ENCODE measurements around the gene SNX33. TPM values are rescaled to one million over a fixed set of nuclear protein-coding genes. Genes with fewer than 3 reads are reported as not detected.
A peak's percentile ranks its signal among the peaks of the same experiment; 100 is the strongest.

SNX33 gene
- polyA plus RNA-seq, 4 donors: 11.0 to 19.8 (median 15.2) TPM

DNA sequence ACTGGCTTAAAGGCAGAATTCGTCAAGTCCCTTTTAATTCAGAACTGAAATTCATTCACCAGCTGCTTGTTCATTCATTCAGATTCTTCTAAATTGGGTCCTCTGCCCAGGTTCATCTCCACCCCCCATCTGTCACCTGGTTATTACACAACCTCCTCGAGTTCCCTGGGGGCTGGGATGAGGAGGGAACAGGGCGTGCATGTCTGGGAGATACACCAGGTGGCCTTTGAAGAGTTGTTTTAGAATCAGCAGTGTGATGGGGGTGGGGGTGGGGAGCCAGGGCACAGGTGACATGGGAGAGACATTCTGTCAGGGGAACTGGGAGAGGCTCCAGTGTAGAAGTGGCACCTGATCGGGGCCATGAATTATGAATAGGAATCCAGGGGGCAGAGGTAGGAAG, 8.2 kb downstream of the SNX33 start:
- no peak overlapping the region for H3K4me3 ChIP-seq (ENCODE audit: low read depth in 1 of 3, low read length in 3 of 3)
- FAIRE-seq (no peak), DNase-seq (no peak)
- H3K27me3 ChIP-seq (ENCODE audit: control insufficient read depth in 3 of 3, insufficient read depth in 3 of 3, low read length in 3 of 3): no peaks in the 10 kb centered on the region
- no peak overlapping the region for H3K27ac ChIP-seq (ENCODE audit: low read depth in 1 of 3, low read length in 2 of 3)
- H3K9me3 ChIP-seq (ENCODE audit: control insufficient read depth in 2 of 2, insufficient read depth in 1 of 2, low read depth in 1 of 2, low read length in 1 of 2): no peaks in the 10 kb centered on the region
- H3K36me3 ChIP-seq (ENCODE audit: control insufficient read depth in 3 of 3, insufficient read depth in 2 of 3, low read depth in 1 of 3, low read length in 3 of 3): peaks cover 0 to 88% (median 8%) of the 10 kb centered on the region in 3 donors
- 23 to 60% (median 38%) methylated on average over 4 of the region's 4 CpGs for WGBS, 3 donors
- peaks cover 4 to 44% (median 4%) of the 10 kb centered on the region in 3 donors for H3K4me1 ChIP-seq (ENCODE audit: control insufficient read depth in 3 of 3, insufficient read depth in 2 of 3, low read depth in 1 of 3, low read length in 2 of 3)

DNA sequence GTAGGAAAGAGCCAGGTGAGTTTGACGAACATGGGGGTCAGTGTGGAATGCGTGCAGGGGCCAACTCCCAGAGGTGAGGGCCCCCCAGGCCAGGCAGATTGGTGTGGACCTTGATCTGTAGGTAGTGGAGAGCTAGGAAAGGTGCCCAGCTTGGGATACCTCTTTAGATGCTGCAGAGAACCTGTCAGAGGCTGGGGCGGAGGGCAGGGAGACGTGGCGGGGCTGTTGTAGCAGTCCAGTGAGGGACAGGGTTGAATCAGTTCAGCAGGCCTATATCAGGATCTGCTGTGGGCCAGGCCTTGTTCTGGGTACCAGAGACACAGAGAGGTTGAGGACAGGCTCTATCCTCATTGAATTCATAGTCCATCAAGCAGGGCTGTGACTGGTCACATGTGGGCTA, 8.6 kb downstream of the SNX33 start:
- no peak for DNase-seq
- WGBS, 3 donors: 73 to 91% (median 91%) methylated on average over 5 of the region's 5 CpGs
- Histone ChIP-seq H3K36me3 (ENCODE audit: control insufficient read depth in 3 of 3, insufficient read depth in 2 of 3, low read depth in 1 of 3, low read length in 3 of 3) (peaks cover 0 to 85% (median 8%) of the 10 kb centered on the region in 3 donors), H3K27ac (ENCODE audit: low read depth in 1 of 3, low read length in 2 of 3) (no peak overlapping the region), H3K9me3 (ENCODE audit: control insufficient read depth in 2 of 2, insufficient read depth in 1 of 2, low read depth in 1 of 2, low read length in 1 of 2) (no peaks in the 10 kb centered on the region), H3K27me3 (ENCODE audit: control insufficient read depth in 3 of 3, insufficient read depth in 3 of 3, low read length in 3 of 3) (no peaks in the 10 kb centered on the region), H3K4me3 (ENCODE audit: low read depth in 1 of 3, low read length in 3 of 3) (no peak overlapping the region), H3K4me1 (ENCODE audit: control insufficient read depth in 3 of 3, insufficient read depth in 2 of 3, low read depth in 1 of 3, low read length in 2 of 3) (peaks cover 0 to 43% (median 4%) of the 10 kb centered on the region in 3 donors)
- no peak for FAIRE-seq

GRCh38 chr15:75656813-75657212, 9.1 kb downstream of the SNX33 start:
- H3K9me3 ChIP-seq (ENCODE audit: control insufficient read depth in 2 of 2, insufficient read depth in 1 of 2, low read depth in 1 of 2, low read length in 1 of 2): no peaks in the 10 kb centered on the region
- DNase-seq (no peak), FAIRE-seq (no peak)
- peaks cover 0 to 85% (median 8%) of the 10 kb centered on the region in 3 donors for H3K36me3 ChIP-seq (ENCODE audit: control insufficient read depth in 3 of 3, insufficient read depth in 2 of 3, low read depth in 1 of 3, low read length in 3 of 3)
- H3K27ac ChIP-seq (ENCODE audit: low read depth in 1 of 3, low read length in 2 of 3): no peak overlapping the region
- no peaks in the 10 kb centered on the region for H3K27me3 ChIP-seq (ENCODE audit: control insufficient read depth in 3 of 3, insufficient read depth in 3 of 3, low read length in 3 of 3)
- WGBS, 3 donors: 94 to 97% (median 96%) methylated on average over 21 to 22 of the region's 22 CpGs
- H3K4me1 ChIP-seq (ENCODE audit: control insufficient read depth in 3 of 3, insufficient read depth in 2 of 3, low read depth in 1 of 3, low read length in 2 of 3): peaks cover 0 to 41% (median 4%) of the 10 kb centered on the region in 3 donors
- no peak overlapping the region for H3K4me3 ChIP-seq (ENCODE audit: low read depth in 1 of 3, low read length in 3 of 3)

DNA sequence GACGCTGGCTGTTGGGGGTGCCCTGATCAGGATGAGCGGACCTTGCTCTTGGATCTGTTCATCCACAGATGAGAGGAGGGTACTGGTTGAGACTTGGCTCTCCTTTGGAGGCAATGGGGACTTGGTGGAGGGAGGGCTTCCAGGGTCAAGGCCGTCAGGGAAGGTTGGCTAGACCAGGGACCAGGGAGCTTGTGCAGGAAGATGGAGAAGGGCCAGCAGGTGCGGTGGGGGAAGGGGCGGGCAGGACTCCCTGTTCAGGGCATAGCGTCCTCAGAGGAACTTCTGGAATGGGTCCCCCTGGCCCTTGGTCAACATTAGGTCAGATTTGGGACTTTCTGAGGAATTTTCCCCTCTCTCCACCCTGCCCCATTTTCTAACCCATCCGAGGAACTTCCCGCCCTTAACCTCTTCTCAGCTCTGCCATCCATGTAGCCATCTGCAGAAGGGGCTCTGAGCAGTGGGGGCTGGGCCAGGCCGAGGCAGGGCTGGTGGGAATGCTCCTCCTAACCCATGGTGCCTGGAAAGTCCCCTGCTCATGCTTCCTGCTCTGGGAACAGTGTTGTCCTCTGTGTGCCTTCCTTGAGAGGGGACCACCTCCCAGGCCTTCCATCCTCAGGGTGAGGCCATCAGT, 11.5 kb downstream of the SNX33 start:
- Histone ChIP-seq H3K27ac (ENCODE audit: low read depth in 1 of 3, low read length in 2 of 3) (no peak overlapping the region), H3K4me3 (ENCODE audit: low read depth in 1 of 3, low read length in 3 of 3) (no peak overlapping the region), H3K9me3 (ENCODE audit: control insufficient read depth in 2 of 2, insufficient read depth in 1 of 2, low read depth in 1 of 2, low read length in 1 of 2) (no peaks in the 10 kb centered on the region), H3K4me1 (ENCODE audit: control insufficient read depth in 3 of 3, insufficient read depth in 2 of 3, low read depth in 1 of 3, low read length in 2 of 3) (peaks cover 0 to 42% (median 0%) of the 10 kb centered on the region in 3 donors), H3K36me3 (ENCODE audit: control insufficient read depth in 3 of 3, insufficient read depth in 2 of 3, low read depth in 1 of 3, low read length in 3 of 3) (peaks cover 0 to 76% (median 8%) of the 10 kb centered on the region in 3 donors), H3K27me3 (ENCODE audit: control insufficient read depth in 3 of 3, insufficient read depth in 3 of 3, low read length in 3 of 3) (no peaks in the 10 kb centered on the region)
- no peak for DNase-seq
- FAIRE-seq: no peak
- 75 to 85% (median 77%) methylated on average over 9 of the region's 9 CpGs for WGBS, 3 donors

DNA sequence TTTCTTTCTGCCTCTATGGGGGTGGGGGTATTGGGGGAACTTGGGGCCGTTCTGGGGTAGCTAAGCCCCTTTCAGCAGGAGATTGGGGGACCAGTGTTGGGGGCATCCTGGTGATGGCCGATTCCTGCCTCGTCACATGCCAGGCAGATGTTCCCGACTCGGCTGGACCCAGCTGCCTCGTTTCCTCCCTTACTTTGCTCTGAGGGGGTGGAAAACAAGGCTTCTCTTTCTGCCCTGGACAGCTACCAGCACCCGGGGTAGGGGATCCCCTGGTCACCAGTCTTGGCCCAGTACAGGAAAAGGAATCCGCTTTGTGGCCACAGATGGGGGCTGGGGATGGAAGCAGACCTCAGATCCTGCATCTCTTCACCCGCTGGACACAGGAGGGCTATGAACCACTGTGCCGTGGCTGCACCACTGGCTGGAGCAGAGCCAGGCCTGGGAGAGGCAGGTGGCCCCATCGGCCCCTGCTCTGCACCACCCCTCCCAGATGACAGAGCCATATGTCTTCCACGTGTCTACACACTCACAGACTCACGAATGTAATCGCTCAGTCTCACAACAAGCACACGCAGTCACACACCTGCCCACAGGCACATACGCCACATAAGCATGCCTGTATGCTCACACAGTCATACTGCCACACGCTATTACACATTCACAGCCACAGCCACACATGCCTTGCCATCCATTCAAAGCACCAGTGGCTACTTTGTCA, 12.4 kb downstream of the SNX33 start:
- Histone ChIP-seq H3K4me1 (ENCODE audit: control insufficient read depth in 3 of 3, insufficient read depth in 2 of 3, low read depth in 1 of 3, low read length in 2 of 3) (peaks cover 0 to 45% (median 0%) of the 10 kb centered on the region in 3 donors), H3K27ac (ENCODE audit: low read depth in 1 of 3, low read length in 2 of 3) (peak overlapping the region in 1 of 3 donors; percentile 0), H3K36me3 (ENCODE audit: control insufficient read depth in 3 of 3, insufficient read depth in 2 of 3, low read depth in 1 of 3, low read length in 3 of 3) (peaks cover 0 to 69% (median 8%) of the 10 kb centered on the region in 3 donors)

DNA sequence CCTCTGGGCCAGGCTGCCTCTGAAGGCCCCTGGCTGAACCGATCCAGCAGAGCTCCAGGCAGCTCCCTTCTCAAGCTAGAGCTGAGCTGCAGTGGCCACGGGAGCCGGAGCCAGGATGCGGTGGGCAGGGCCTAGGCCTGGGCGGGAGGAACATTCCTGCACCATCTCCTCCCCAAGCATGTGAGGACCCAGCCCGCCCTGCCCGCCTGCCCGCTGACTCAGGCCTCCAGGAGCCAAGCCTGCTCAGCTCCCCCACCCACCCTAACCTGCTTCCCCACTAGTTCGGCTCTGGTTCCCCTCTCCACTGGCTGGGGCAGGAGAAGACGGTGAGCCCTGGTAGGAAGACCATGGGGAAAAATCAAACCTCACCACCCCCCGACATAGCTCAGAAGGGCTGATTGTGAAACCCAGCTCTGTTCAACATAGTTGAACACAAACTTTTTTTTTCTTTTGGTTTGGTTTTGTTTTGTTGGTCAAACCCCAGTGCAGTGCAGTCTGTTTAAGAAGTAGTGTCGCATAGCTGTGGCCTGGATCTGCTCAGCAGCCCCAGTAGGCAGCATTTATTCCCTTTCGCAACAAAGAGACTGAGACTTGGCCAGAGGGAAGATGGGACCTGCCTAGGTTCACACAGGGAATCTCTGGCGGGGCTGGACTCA, 13.5 kb downstream of the SNX33 start:
- no peak for FAIRE-seq

More for the DNA sequence above, 12.4 kb downstream of the SNX33 start:
- WGBS, 3 donors: 50 to 68% (median 58%) methylated on average over 14 to 17 of the region's 17 CpGs
- no peaks in the 10 kb centered on the region for H3K27me3 ChIP-seq (ENCODE audit: control insufficient read depth in 3 of 3, insufficient read depth in 3 of 3, low read length in 3 of 3)
- H3K4me3 ChIP-seq (ENCODE audit: low read depth in 1 of 3, low read length in 3 of 3): no peak overlapping the region
- FAIRE-seq (no peak), DNase-seq (no peak)
- H3K9me3 ChIP-seq (ENCODE audit: control insufficient read depth in 2 of 2, insufficient read depth in 1 of 2, low read depth in 1 of 2, low read length in 1 of 2): no peaks in the 10 kb centered on the region

GRCh38 chr15:75661756-75662140, 14.0 kb downstream of the SNX33 start:
- no peaks in the 10 kb centered on the region for H3K27me3 ChIP-seq (ENCODE audit: control insufficient read depth in 3 of 3, insufficient read depth in 3 of 3, low read length in 3 of 3)
- FAIRE-seq (no peak), DNase-seq (no peak)
- H3K4me3 ChIP-seq (ENCODE audit: low read depth in 1 of 3, low read length in 3 of 3): no peak overlapping the region
- peaks cover 0 to 58% (median 8%) of the 10 kb centered on the region in 3 donors for H3K36me3 ChIP-seq (ENCODE audit: control insufficient read depth in 3 of 3, insufficient read depth in 2 of 3, low read depth in 1 of 3, low read length in 3 of 3)
- whole genome bisulfite sequencing, 3 donors: 64 to 85% (median 67%) methylated on average over 3 of the region's 3 CpGs
- H3K4me1 ChIP-seq (ENCODE audit: control insufficient read depth in 3 of 3, insufficient read depth in 2 of 3, low read depth in 1 of 3, low read length in 2 of 3): peaks cover 0 to 37% (median 5%) of the 10 kb centered on the region in 3 donors
- no peaks in the 10 kb centered on the region for H3K9me3 ChIP-seq (ENCODE audit: control insufficient read depth in 2 of 2, insufficient read depth in 1 of 2, low read depth in 1 of 2, low read length in 1 of 2)
- H3K27ac ChIP-seq (ENCODE audit: low read depth in 1 of 3, low read length in 2 of 3): peak overlapping the region in 2 of 3 donors; percentile 39 to 47

More for the DNA sequence above, 13.5 kb downstream of the SNX33 start:
- H3K4me1 ChIP-seq (ENCODE audit: control insufficient read depth in 3 of 3, insufficient read depth in 2 of 3, low read depth in 1 of 3, low read length in 2 of 3): peaks cover 0 to 34% (median under 1%) of the 10 kb centered on the region in 3 donors
- H3K9me3 ChIP-seq (ENCODE audit: control insufficient read depth in 2 of 2, insufficient read depth in 1 of 2, low read depth in 1 of 2, low read length in 1 of 2): no peaks in the 10 kb centered on the region
- H3K27me3 ChIP-seq (ENCODE audit: control insufficient read depth in 3 of 3, insufficient read depth in 3 of 3, low read length in 3 of 3): no peaks in the 10 kb centered on the region
- no peak overlapping the region for H3K4me3 ChIP-seq (ENCODE audit: low read depth in 1 of 3, low read length in 3 of 3)
- peak; percentile 46 to 73 for DNase-seq
- WGBS, 3 donors: 62 to 77% (median 74%) methylated on average over 11 to 14 of the region's 14 CpGs
- peak overlapping the region in 2 of 3 donors; percentile 39 to 56 for H3K27ac ChIP-seq (ENCODE audit: low read depth in 1 of 3, low read length in 2 of 3)
- H3K36me3 ChIP-seq (ENCODE audit: control insufficient read depth in 3 of 3, insufficient read depth in 2 of 3, low read depth in 1 of 3, low read length in 3 of 3): peaks cover 0 to 64% (median 8%) of the 10 kb centered on the region in 3 donors

DNA sequence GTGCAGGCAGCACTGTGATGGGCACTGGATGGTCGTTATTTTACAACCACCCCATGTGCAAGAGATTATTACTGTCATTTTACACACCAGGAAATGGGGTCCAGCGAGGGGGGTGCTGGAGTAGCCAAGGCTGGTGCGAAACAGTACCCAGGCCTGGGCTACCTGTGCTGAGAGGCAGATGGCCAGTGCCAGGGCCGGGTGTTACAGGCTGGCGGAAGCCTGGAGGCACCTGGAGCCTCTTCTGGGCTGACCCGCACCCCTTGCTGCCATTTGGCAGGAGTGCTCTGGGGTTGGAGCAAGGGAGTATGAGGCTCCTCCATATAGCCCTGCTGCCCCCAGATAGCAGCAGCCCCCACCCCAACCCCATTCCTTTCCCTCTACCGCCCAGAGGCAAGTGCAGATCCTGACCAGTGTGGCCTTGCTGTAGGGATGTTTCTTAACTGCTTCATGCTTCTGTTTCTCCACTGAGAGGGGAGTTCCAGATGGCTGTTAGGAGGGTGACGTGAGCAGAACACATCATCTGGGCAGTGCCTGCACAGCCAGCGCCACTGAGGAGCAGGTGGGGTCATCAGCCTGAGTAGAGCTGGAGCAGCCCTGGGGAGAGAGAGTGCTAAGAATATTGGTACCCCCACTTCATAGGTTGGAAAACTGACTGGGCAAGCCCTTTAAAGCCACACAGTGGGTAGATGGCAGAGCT, 15.3 kb downstream of the SNX33 start:
- 76 to 86% (median 83%) methylated on average over 9 of the region's 9 CpGs for WGBS, 3 donors
- Histone ChIP-seq H3K4me3 (ENCODE audit: low read depth in 1 of 3, low read length in 3 of 3) (no peak overlapping the region), H3K27me3 (ENCODE audit: control insufficient read depth in 3 of 3, insufficient read depth in 3 of 3, low read length in 3 of 3) (no peaks in the 10 kb centered on the region), H3K9me3 (ENCODE audit: control insufficient read depth in 2 of 2, insufficient read depth in 1 of 2, low read depth in 1 of 2, low read length in 1 of 2) (no peaks in the 10 kb centered on the region), H3K4me1 (ENCODE audit: control insufficient read depth in 3 of 3, insufficient read depth in 2 of 3, low read depth in 1 of 3, low read length in 2 of 3) (peaks cover 0 to 46% (median 8%) of the 10 kb centered on the region in 3 donors), H3K36me3 (ENCODE audit: control insufficient read depth in 3 of 3, insufficient read depth in 2 of 3, low read depth in 1 of 3, low read length in 3 of 3) (peaks cover 0 to 46% (median 6%) of the 10 kb centered on the region in 3 donors), H3K27ac (ENCODE audit: low read depth in 1 of 3, low read length in 2 of 3) (peak overlapping the region in 2 of 3 donors; percentile 14 to 46)
- DNase-seq (no peak), FAIRE-seq (no peak)
